Suppressor macrophage (primary cell): ENCODE results near the gene MYD88.
A peak's percentile ranks its signal among the peaks of the same experiment; 100 is the strongest.
"Not testable (repeated sequence)": the region's sequence is repeated elsewhere in the genome, so short reads cannot be mapped to it uniquely, and the experiment has no call there.

ENCODE experiments used
- DNase-seq, 4 experiments: peaks; one replicate each; pipeline ENCODE4 v3.0.0-alpha.2; 2020 to 2022

MYD88 gene

GRCh38 chr3:38142959-38143358, 4.5 kb downstream of the MYD88 start:
- no peak for DNase-seq

GRCh38 chr3:38143511-38143910, 5.0 kb downstream of the MYD88 start:
- no peak for DNase-seq

DNA sequence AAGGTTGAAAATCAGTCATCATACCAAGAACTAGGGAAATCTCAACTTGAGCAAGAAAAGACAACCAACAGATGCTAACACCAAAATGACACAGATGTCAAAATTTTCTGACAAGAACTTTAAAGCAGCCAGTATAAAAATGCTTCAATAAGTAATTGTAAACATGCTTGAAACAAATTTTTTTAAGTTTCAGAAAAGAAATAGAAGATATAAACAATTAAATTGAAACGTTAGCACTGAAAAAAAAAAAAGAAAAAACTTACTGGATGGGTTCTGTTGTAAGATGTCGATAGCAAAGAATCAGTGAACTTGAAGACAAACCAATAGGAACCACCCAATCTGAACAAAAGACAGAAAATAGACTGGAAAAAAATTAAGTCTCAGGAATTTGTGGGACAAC, 8.0 kb downstream of the MYD88 start:
- DNase-seq, result no peak

DNA sequence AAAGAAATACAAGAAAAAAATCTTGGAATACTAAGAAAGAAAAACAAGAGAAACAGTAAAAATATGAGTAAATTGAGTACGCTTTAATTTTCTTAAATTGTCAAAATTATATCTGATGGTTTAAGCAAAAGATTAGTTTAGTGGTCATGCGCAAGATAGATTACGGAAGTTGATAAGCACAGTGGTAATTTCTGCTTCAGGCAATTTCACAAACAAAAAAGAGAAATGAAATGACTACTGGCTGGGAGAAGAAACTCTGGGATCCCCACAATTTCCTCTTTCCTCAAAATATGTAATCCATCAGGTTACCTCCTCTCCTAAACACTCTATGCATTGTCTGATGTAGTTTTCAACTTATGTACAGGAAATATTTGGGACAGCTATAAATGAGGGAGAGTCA, 9.0 kb downstream of the MYD88 start:
- peak; percentile 53 to 86 (median 71) for DNase-seq

DNA sequence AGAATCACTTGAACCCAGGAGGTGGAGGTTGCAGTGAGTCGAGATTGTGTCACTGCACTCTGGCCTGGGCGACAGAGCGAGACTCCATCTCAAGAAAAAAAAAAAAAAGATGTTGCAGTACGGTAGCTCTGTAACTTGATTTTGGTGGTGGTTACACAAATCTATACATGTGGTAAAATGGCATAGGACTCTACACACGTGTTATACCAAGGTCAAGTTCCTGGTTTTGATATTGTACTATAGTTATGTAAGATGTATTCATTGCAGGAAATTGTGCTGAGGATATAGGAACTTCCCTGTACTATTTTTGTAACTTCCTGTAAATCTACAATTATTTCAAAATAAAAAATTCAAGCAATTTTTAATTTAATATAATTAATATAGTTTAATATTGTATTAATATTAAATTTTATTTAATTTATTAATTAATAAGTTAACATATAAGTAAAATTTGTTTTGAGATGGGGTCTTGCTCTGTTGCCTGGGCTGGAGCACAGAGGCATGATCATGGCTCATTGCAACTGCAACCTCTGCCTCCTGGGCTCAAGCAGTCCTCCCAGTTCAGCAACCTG, 9.9 kb downstream of the MYD88 start:
- peak; percentile 45 to 93 (median 75) for DNase-seq

DNA sequence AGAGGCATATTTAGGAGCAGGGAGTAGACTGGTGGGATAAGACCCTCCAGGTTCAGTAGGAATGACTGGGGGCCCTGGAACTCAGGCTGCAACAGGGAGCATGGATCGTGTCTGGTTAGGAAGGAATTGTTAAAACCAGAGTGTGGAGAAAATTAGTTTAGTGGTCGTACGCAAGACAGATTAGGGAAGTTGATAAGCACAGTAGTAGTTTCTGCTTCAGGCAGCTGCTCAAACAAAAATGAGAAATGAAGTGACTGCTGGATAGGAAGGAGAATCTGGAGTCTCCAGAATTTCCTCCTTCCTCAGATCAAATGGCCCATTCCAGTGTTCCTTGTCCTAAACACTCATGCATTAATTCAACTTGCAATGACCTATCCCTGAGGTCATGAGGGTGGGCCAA, 11.2 kb downstream of the MYD88 start:
- DNase-seq, result peak; percentile 42 to 68 (median 57)

DNA sequence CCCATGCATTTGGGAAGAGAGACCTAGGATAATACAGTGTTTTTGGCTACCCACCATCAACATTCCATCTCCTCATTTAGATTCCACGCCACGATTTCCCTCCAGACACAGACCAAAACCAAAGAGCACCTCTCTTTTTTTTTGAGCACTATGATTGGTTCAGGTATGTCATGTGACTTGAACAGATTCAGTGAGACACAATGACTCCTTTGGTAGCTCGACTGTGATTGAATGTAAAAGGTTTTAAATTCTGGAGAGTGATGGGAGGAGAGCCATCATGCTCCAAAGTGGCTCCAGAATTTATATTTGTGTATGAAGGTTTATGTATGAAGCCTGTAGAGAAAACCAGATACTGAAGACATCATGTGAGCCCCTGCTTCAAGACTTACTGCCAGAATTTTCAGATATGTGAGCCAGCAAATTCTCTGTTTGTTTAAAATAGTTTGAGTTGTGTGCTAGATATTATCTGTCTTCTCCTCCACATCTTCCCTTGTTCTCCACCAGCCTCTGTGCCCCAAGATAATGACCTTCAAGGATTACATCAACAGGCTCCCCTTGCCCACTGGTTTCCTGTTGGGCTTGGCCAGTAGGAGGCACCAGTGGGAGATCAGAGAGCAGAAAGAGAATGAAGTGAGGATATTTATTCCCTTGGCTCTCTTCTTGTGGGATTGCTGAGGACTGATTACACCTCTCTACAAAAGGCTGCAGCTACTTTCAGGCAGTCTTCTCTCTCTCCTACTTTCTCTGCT, 12.5 kb downstream of the MYD88 start:
- DNase-seq, result peak in 2 of 4 experiments; percentile 43 to 44

- peak; percentile 38 to 81 (median 66) for DNase-seq
These were observed 13.3 kb downstream of the MYD88 start for GRCh38 chr3:38151667-38152265.

- DNase-seq, result peak; percentile 60 to 88 (median 80)
These were observed 14.1 kb downstream of the MYD88 start for GRCh38 chr3:38152609-38153008.

- DNase-seq, result no peak
These were observed 14.8 kb downstream of the MYD88 start for GRCh38 chr3:38153221-38153620.

DNA sequence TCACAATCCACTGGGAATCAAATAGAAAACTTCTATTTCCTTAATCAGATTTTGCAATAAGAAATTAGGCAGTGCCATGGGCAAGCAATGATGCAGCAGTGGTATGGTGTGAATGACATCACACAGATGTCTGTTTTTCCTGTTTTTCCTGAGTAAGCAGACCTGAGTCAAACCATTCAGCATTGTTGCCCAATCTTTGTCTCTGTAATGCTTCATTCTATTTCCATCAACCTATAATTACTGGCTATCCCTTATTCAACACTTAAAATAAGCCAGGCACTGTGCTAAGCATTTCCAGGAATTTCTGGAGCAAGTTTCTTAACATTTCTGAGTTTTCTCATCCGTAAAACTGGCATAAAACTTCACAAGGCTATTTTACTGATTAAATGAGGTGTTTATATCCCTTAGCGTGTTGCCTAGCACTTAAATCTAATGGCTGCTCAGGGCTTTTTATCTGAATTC, 15.6 kb downstream of the MYD88 start:
- DNase-seq, result peak; percentile 75 to 93 (median 84)

- no peak for DNase-seq
These were observed 16.3 kb downstream of the MYD88 start for GRCh38 chr3:38154625-38155255.

GRCh38 chr3:38155825-38156224, 17.4 kb downstream of the MYD88 start:
- DNase-seq, result no peak

- no peak for DNase-seq
These were observed 18.7 kb downstream of the MYD88 start for GRCh38 chr3:38157117-38157516.

GRCh38 chr3:38157595-38157994, 19.1 kb downstream of the MYD88 start:
- no peak for DNase-seq

DNA sequence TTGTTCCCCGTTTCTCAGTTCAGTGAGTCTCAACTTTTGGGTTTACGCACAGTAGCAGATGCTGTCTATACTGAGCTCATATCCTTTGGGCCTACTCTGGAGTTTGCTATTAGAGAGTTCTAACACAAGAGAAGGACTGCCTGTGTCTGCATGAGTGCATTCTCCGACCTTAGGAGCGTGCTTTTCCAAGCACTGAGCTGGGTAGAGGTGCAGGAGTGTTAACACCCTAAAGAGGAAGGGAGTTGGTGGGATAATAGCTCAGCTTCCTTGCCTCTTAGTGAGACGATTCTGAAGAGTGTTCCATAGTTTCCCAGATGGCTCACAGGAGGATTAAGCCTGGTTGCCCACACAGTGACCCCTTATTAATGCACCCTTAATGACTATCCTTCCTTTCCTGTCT, 20.0 kb downstream of the MYD88 start:
- DNase-seq, result peak in 1 of 4 experiments; percentile 28

- not testable (repeated sequence) for DNase-seq
These were observed 22.2 kb downstream of the MYD88 start for GRCh38 chr3:38160704-38161103.

- DNase-seq, result peak; percentile 13 to 45 (median 32)
These were observed 24.8 kb downstream of the MYD88 start for GRCh38 chr3:38163117-38163840.

DNA sequence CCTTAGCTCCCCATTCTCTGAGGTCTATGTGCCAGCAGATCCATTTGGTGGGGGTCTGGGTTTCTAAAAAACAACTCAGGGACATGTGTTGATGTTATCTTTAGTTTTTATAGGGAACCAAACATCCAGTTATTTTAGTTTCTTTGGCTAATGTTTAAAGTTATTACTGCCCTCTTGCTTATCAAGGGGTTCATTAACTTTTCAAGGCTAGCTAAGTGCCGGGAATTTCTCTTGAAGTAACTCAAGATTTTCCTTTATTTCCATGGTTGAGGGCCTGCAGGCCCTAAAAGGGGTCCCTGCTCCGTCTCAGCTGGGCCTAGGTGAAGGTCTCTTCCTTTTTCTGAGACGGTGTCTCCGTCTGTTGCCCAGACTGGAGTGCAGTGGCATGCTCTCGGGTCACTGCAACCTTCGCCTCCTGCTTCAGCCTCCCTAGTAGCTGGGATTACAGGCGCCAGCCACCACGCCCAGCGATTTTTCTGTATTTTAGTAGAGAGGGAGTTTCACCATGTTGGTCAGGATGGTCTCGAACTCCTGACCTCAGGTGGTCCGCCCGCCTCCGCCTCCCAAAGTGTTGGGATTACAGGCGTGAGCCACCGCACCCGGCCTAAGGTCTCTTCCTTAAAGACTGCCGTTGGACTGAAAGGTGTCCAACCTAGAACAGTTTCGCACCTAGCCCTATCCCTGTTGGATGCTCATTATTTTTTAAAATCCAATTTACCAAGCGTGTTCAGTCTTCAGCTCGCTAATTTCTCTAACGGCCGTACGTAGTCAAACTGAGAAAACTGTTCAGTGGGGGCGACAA, 25.6 kb downstream of the MYD88 start:
- no peak for DNase-seq

DNA sequence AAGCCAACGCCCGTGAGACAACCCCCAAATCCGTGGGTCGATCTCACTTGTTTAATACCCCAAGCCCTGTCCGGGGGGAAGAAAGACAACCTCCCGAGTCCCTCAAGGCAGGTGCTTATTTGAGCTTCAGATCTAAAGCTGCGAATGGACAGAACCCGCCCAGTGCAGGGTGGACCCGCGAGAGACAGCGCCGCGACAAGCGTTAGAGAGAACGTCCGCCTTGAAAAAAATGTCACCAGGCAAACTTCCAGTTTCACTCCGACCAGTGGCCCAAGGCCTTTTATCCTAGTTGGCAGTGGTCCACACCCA, 26.1 kb downstream of the MYD88 start:
- no peak for DNase-seq

GRCh38 chr3:38164952-38165721, 26.7 kb downstream of the MYD88 start, which contains the start of gene OXSR1:
Gene OXSR1, plus strand, starts transcription at chr3:38165537. Its CDS starts 340 bp downstream, at chr3:38165877.
- DNase-seq, result peak; percentile 99 to 100 (median 100)
